IMR-90 (cell line): Measurements from ENCODE around the gene MDP1. TPM values are rescaled to one million over a fixed set of nuclear protein-coding genes. Genes with fewer than 3 reads are reported as not detected.

Experiments
- ATAC-seq: fragments of 200-7000 bp; cut with Tn5 transposase; 2 replicates; pipeline ENCODE4 v1.9.1; 2020; ENCODE audit warnings: low read depth, mild to moderate bottlenecking, moderate library complexity
- BruUV-seq: library from RNA; stranded (reverse); fragments of 400-500 nt; replicated peaks from 2 replicates; lab custom pipeline; 2021; lab: Mats Ljungman, UMichigan
- CTCF ChIA-PET: fragments of 300-600 bp; formaldehyde crosslinking; extraction: SDS; loops from one replicate; lab custom pipeline; 2021; ENCODE audit warnings: antibody characterized with exemption; lab: Yijun Ruan, JAX
- POLR2A ChIA-PET: fragments of 300-600 bp; sonication (Branson Sonifier 250); formaldehyde crosslinking; loops from one replicate; lab custom pipeline; 2022; ENCODE audit warnings: antibody characterized with exemption; ENCODE audit not compliant: unreplicated experiment; lab: Charles Lee
- DNase-seq: peaks from one replicate; pipeline ENCODE4 v3.0.0; 2013
- H2AFZ ChIP-seq: replicated peaks from 2 replicates; pipeline ENCODE3; 2013; ENCODE audit warnings: low read length, mild to moderate bottlenecking; ENCODE audit not compliant: poor library complexity
- H2AK5ac ChIP-seq: 2 replicates; pipeline ENCODE4 v1.6.1; 2013; ENCODE audit warnings: low read depth, low read length, inconsistent platforms
- H2AK9ac ChIP-seq: replicated peaks from 2 replicates; pipeline ENCODE3; 2013; ENCODE audit warnings: mild to moderate bottlenecking, low read depth, low read length, moderate library complexity; ENCODE audit not compliant: poor library complexity
- H2BK120ac ChIP-seq: 2 replicates; pipeline ENCODE4 v1.6.1; 2013; ENCODE audit warnings: low read depth, low read length, inconsistent platforms
- H2BK15ac ChIP-seq: 3 replicates; pipeline ENCODE4 v1.6.1; 2013; ENCODE audit warnings: low read depth, low read length, inconsistent platforms
- H2BK20ac ChIP-seq: 2 replicates; pipeline ENCODE4 v1.6.1; 2013; ENCODE audit warnings: low read depth, mild to moderate bottlenecking, inconsistent platforms, low read length, moderate library complexity
- H2BK5ac ChIP-seq: 2 replicates; pipeline ENCODE4 v1.6.1; 2013; ENCODE audit warnings: mild to moderate bottlenecking, low read depth, low read length, inconsistent platforms; ENCODE audit not compliant: poor library complexity, severe bottlenecking
- H3K14ac ChIP-seq: replicated peaks from 2 replicates; pipeline ENCODE4 v1.6.1; 2013; ENCODE audit warnings: low read depth, low read length, inconsistent platforms
- H3K18ac ChIP-seq: 2 replicates; pipeline ENCODE4 v1.6.1; 2013; ENCODE audit warnings: low read depth, low read length, control low read depth
- H3K23ac ChIP-seq: 2 replicates; pipeline ENCODE4 v1.6.1; 2013; ENCODE audit warnings: low read depth, low read length, inconsistent platforms
- H3K27ac ChIP-seq: 2 replicates; pipeline ENCODE4 v1.5.1; 2013; ENCODE audit warnings: mild to moderate bottlenecking, control low read depth, low read length; ENCODE audit not compliant: insufficient read depth
- H3K27me3 ChIP-seq: 2 replicates; pipeline ENCODE4 v1.6.1; 2013; ENCODE audit warnings: low read length; ENCODE audit not compliant: control insufficient read depth, insufficient read depth
- H3K36me3 ChIP-seq: 2 replicates; pipeline ENCODE4 v1.6.1; 2013; ENCODE audit warnings: low read length, mixed read lengths; ENCODE audit not compliant: control insufficient read depth, insufficient read depth
- H3K4ac ChIP-seq: 2 replicates; pipeline ENCODE4 v1.6.1; 2013; ENCODE audit warnings: low read depth, low read length, inconsistent platforms
- H3K4me1 ChIP-seq: 2 replicates; pipeline ENCODE4 v1.6.1; 2013; ENCODE audit warnings: low read length, mixed read lengths; ENCODE audit not compliant: control insufficient read depth, insufficient read depth
- H3K4me2 ChIP-seq: 2 replicates; pipeline ENCODE4 v1.6.1; 2013; ENCODE audit warnings: low read depth, mild to moderate bottlenecking, control low read depth, low read length, moderate library complexity
- H3K4me3 ChIP-seq: 2 replicates; pipeline ENCODE4 v1.5.1; 2013; ENCODE audit warnings: low read depth, mild to moderate bottlenecking, control low read depth, low read length, moderate library complexity; ENCODE audit not compliant: insufficient read depth
- H3K56ac ChIP-seq: 2 replicates; pipeline ENCODE4 v1.6.1; 2013; ENCODE audit warnings: low read length, inconsistent platforms; ENCODE audit not compliant: insufficient read depth; ENCODE audit errors: extremely low read depth
- H3K79me1 ChIP-seq, 2 experiments: 2 replicates each; pipeline ENCODE4 v1.6.1; 2013; ENCODE audit warnings: low read length in 2 of 2, inconsistent platforms in 1 of 2, low read depth in 1 of 2
- H3K9ac ChIP-seq: 2 replicates; pipeline ENCODE4 v1.6.1; 2013; ENCODE audit warnings: low read depth, low read length, control low read depth
- H3K9me1 ChIP-seq: 2 replicates; pipeline ENCODE4 v1.6.1; 2013; ENCODE audit warnings: low read length, inconsistent platforms; ENCODE audit not compliant: insufficient read depth
- H3K9me3 ChIP-seq: 2 replicates; pipeline ENCODE4 v1.6.1; 2013; ENCODE audit warnings: low read length; ENCODE audit not compliant: control insufficient read depth, insufficient read depth
- H4K20me1 ChIP-seq: 2 replicates; pipeline ENCODE4 v1.6.1; 2013; ENCODE audit warnings: low read length, inconsistent platforms; ENCODE audit not compliant: insufficient read depth
- H4K5ac ChIP-seq: 2 replicates; pipeline ENCODE4 v1.6.1; 2013; ENCODE audit warnings: mild to moderate bottlenecking, low read depth, low read length, control low read depth
- H4K8ac ChIP-seq, 2 experiments: 2 replicates each; pipeline ENCODE4 v1.6.1; 2013; ENCODE audit warnings: low read depth in 2 of 2, low read length in 2 of 2, control low read depth in 1 of 2, inconsistent platforms in 1 of 2
- H4K91ac ChIP-seq: 2 replicates; pipeline ENCODE4 v1.6.1; 2013; ENCODE audit warnings: low read depth, low read length, inconsistent platforms; ENCODE audit not compliant: insufficient read depth
- BHLHE40 ChIP-seq: fragments of 150-350 bp; IDR thresholded peaks from 2 replicates; pipeline ENCODE4 v1.6.1; 2016; ENCODE audit warnings: mild to moderate bottlenecking, low read depth, low read length
- CEBPB ChIP-seq: IDR thresholded peaks from 2 replicates; pipeline ENCODE4 v1.6.1; 2012; ENCODE audit warnings: low read depth, low read length, improper control_type of control experiment
- CHD1 ChIP-seq: IDR thresholded peaks from 2 replicates; pipeline ENCODE4 v1.6.1; 2012; ENCODE audit warnings: low read depth, low read length, improper control_type of control experiment
- CTCF ChIP-seq: conservative IDR thresholded peaks from 2 replicates; pipeline ENCODE4 v1.5.1; 2012; ENCODE audit warnings: mild to moderate bottlenecking, low read depth, low read length, improper control_type of control experiment
- ELK1 ChIP-seq: fragments of 150-350 bp; IDR thresholded peaks from 2 replicates; pipeline ENCODE4 v1.6.1; 2016; ENCODE audit warnings: low read depth, mild to moderate bottlenecking, low read length, moderate library complexity, borderline replicate concordance
- FOS ChIP-seq: fragments of 150-350 bp; IDR thresholded peaks from 2 replicates; pipeline ENCODE4 v1.6.1; 2016; ENCODE audit warnings: low read depth, low read length
- MAFK ChIP-seq: IDR thresholded peaks from 2 replicates; pipeline ENCODE4 v1.6.1; 2012; ENCODE audit warnings: low read depth, low read length, improper control_type of control experiment
- MAZ ChIP-seq: IDR thresholded peaks from 2 replicates; pipeline ENCODE4 v1.6.1; 2012; ENCODE audit warnings: low read depth, mild to moderate bottlenecking, low read length, improper control_type of control experiment, moderate library complexity, borderline replicate concordance
- MXI1 ChIP-seq: IDR thresholded peaks from 2 replicates; pipeline ENCODE4 v1.6.1; 2012; ENCODE audit warnings: low read depth, mild to moderate bottlenecking, low read length, moderate library complexity, borderline replicate concordance
- NFE2L2 ChIP-seq: fragments of 150-350 bp; IDR thresholded peaks from 2 replicates; pipeline ENCODE4 v1.6.1; 2016; ENCODE audit warnings: low read depth, mild to moderate bottlenecking, low read length
- POLR2A ChIP-seq: IDR thresholded peaks from 2 replicates; pipeline ENCODE4 v1.6.1; 2012; ENCODE audit warnings: mild to moderate bottlenecking, low read depth, low read length
- RAD21 ChIP-seq: IDR thresholded peaks from 2 replicates; pipeline ENCODE4 v1.6.1; 2012; ENCODE audit warnings: low read length, improper control_type of control experiment
- RCOR1 ChIP-seq: IDR thresholded peaks from 2 replicates; pipeline ENCODE4 v1.6.1; 2012; ENCODE audit warnings: mild to moderate bottlenecking, low read length, improper control_type of control experiment; ENCODE audit not compliant: insufficient replicate concordance
- WGBS, 2 experiments: methylation state at CpG; one replicate each; pipeline versions ENCODE4 v1.1.5 to v1.1.7; 2013; ENCODE audit warnings: missing lambda C conversion rate in 2 of 2; ENCODE audit not compliant: insufficient read length in 1 of 2; ENCODE audit errors: extremely low coverage in 2 of 2; 5-methylcytosine and 5-hydroxymethylcytosine counted together
- dilution Hi-C: fragments of 300-500 bp; cut with HindIII; formaldehyde crosslinking; loops from one replicate; pipeline ENCODE4 v1.14.3; 2018; ENCODE audit warnings: low sequenced_read_pairs; ENCODE audit not compliant: unreplicated experiment
- in situ Hi-C: fragments of 300-500 bp; cut with MboI; formaldehyde crosslinking; loops from 3 replicates; pipeline ENCODE4 v1.14.3; 2019; ENCODE audit warnings: low sequenced_read_pairs, inconsistent platforms, mixed read lengths
- intact Hi-C: fragments of 100-400 bp; cut with micrococcal nuclease; formaldehyde crosslinking; loops from 2 replicates; pipeline ENCODE4 v1.10.0; 2022
- polyA plus RNA-seq, 3 experiments: library from polyadenylated mRNA; depleted of rRNA; stranded (reverse); fragments of >200 nt; gene quantifications; 2 replicates each; pipeline ENCODE4 v1.2.3, GENCODE V29; 2012; ENCODE audit warnings: low replicate concordance in 1 of 3
- total RNA-seq: library from RNA; depleted of rRNA; stranded (reverse); fragments of >200 nt; gene quantifications from 2 replicates; pipeline ENCODE4 v1.2.3, GENCODE V29; 2012

Gene MDP1
- total and polyA plus RNA-seq, 2 of the 4 experiments (the other 2 are of a cell fraction): 15.1 to 17.8 TPM

GRCh38 chr14:24212924-24213865 is 2.7 kb downstream of the MDP1 start, which contains the start of gene CHMP4A (continued):
- TF ChIP-seq RCOR1 (no peak), FOS (no peak), CHD1 (peak; percentile 46; the same call in 1 of the 2 replicates), BHLHE40 (peak; percentile 84)

GRCh38 chr14:24211311-24211710 is 4.6 kb downstream of the MDP1 start:
- 98% methylated on average over 6 of the region's 6 CpGs; no CpG with 5 or more reads in 1 of the 2 experiments for WGBS, 2 experiments
- DNase-seq: no peak
- CTCF ChIA-PET: no interaction called here
- TF ChIP-seq ELK1: no peak
- TF ChIP-seq CEBPB: no peak
- no peak for TF ChIP-seq MAFK
- TF ChIP-seq RCOR1: no peak
- no peak for TF ChIP-seq MXI1
- TF ChIP-seq RAD21: no peak
- TF ChIP-seq CHD1: no peak
- TF ChIP-seq FOS: no peak
- no peak for TF ChIP-seq CTCF
- TF ChIP-seq POLR2A: no peak
- no peak for TF ChIP-seq NFE2L2
- TF ChIP-seq MAZ: no peak

More at GRCh38 chr14:24211311-24211710, 4.6 kb downstream of the MDP1 start:
- peaks cover 2% of the 10 kb centered on the region for H3K4me1 ChIP-seq
- no peak overlapping the region for H3K4ac ChIP-seq
- no peak overlapping the region for H2AK5ac ChIP-seq
- H3K36me3 ChIP-seq: peaks cover 36% of the 10 kb centered on the region
- no TSS peak for BruUV-seq
- intact Hi-C loops: loop anchor here (10.0 kb wide), 1 partner anchor 223 kb away; no protein-coding TSS in a partner anchor
- H2BK15ac ChIP-seq: no peak overlapping the region
- H2BK20ac ChIP-seq: no peak overlapping the region
- H3K9me3 ChIP-seq: no peaks in the 10 kb centered on the region
- no peak overlapping the region for H4K5ac ChIP-seq
- H3K14ac ChIP-seq: no peak overlapping the region
- H4K91ac ChIP-seq: no peak overlapping the region
- H4K20me1 ChIP-seq: no peaks in the 10 kb centered on the region
- peaks cover 21 to 70% of the 10 kb centered on the region in 2 experiments for H3K79me1 ChIP-seq
- dilution Hi-C loops: no loop called here
- no peak overlapping the region for H3K9ac ChIP-seq
- H4K8ac ChIP-seq: no peak overlapping the region
- H3K23ac ChIP-seq: no peak overlapping the region
- ATAC-seq: no peak
- H3K27ac ChIP-seq: no peak overlapping the region
- H2BK5ac ChIP-seq: no peak overlapping the region
- no peaks in the 10 kb centered on the region for H3K27me3 ChIP-seq
- H3K4me2 ChIP-seq: no peak overlapping the region
- H2AFZ ChIP-seq: no peak overlapping the region
- POLR2A ChIA-PET: no interaction called here
- in situ Hi-C loops: no loop called here
- H3K9me1 ChIP-seq: peaks cover 15% of the 10 kb centered on the region; the same call in 1 of the 2 replicates
- no peak overlapping the region for H2BK120ac ChIP-seq
- H3K4me3 ChIP-seq: no peak overlapping the region
- H3K56ac ChIP-seq: no peak overlapping the region
- no peak overlapping the region for H3K18ac ChIP-seq
- no peak overlapping the region for H2AK9ac ChIP-seq
